Measurements from ENCODE around the gene FOXP1. TPM values are rescaled to one million over a fixed set of nuclear protein-coding genes. Genes with fewer than 3 reads are reported as not detected.

The FOXP1 gene
- total RNA-seq, 1 donor from 2014 or later: 26.1 TPM

DNA sequence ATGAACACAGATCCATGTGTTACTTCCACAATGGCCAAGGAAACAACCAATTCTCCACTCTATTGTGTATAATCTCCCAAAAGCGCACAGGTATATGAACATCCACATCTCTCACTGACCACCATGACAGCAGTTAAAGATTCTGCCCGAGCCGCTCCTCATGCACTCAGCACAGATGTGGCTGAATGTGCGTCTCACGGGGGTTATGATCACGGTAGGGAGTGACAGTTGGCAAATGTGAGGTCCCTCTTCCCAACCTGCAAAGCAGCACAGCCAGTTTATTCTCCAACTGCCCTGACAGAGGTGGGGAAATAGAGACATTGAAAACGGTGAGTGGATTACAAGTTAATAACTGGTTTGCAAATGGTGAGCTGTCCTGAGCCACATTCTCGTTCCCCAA, 17.6 kb downstream of the FOXP1 start:
- no peak for ATAC-seq
- DNase-seq (ENCODE audit: low spot score): no peak

DNA sequence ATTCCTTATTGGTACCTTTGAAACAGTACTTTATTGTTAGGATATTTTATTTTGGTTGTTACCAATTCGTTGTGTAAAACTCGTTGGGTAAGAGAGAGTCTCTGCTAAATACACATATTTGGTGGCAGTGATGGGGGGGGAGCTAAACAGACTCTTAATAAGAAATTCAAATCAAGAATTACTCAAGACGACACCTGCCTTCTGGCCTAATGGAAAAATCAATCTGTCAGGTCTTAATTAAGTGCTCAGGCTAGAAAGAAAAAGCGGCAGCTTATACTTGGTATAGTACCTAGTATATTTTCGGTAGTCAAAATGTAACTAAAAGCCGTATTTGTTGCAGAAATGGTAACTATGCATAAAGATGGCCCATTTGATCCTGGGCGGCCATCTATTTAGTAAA, 18.2 kb downstream of the FOXP1 start:
- no peak for ATAC-seq
- DNase-seq (ENCODE audit: low spot score): no peak

DNA sequence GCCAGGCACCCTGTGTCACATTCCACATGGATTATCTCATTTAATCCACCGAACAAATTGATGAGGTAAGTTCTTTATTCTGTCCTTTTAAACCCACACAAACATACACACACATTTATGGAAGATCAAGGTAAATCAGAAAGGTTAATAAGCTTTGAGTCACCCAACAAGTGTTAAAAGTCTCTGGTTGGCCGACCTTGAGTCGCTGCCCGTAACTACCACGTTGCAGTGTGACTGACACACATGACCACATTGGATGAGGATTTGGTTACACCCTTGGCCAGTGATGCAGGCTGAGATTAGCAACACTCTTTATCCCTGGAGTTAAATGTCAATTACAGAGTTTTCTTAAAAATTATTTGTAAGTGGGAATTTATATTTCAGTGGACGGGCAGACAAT, 19.2 kb downstream of the FOXP1 start:
- ATAC-seq (no peak), DNase-seq (ENCODE audit: low spot score) (no peak)

DNA sequence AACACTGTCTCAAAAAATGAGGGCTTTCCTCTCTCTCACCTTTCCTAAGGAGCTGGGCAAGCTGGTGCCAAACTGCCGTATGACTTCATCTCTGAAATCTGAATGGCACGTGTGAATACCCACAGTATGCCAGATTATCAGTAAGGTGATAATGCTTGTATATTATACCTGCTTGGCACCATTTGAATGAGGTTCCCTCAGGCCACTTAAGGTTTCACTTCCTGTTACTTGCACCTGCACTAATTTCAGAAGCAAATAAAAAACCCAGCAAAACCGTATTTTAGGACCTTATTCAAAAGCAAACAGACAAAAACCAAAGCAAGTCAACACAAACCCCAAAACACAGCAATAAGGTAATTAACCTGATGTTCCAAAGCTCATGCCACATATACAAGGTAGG, 19.7 kb downstream of the FOXP1 start:
- DNase-seq (ENCODE audit: low spot score) (no peak), ATAC-seq (no peak)

DNA sequence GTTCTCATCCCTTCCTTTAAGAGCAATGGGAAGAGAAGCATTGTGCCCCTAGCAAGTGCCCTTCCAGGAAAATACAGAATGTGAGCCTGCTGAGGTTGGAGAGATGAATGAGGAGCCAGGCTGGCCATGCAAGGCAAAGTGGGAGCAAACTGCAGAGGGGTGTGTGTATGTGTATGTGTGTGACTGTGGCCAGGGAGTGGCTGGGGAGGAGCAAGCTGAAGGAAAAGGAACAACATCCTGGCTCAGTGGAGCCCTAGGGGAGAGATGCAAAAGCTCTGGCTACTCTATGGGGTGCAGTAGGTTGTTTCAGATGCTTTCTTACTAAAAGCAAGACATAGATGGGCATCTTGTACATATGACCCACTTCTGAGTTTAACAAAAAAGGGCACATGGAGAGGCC, 20.6 kb downstream of the FOXP1 start:
- DNase-seq (ENCODE audit: low spot score) (no peak), ATAC-seq (no peak)

DNA sequence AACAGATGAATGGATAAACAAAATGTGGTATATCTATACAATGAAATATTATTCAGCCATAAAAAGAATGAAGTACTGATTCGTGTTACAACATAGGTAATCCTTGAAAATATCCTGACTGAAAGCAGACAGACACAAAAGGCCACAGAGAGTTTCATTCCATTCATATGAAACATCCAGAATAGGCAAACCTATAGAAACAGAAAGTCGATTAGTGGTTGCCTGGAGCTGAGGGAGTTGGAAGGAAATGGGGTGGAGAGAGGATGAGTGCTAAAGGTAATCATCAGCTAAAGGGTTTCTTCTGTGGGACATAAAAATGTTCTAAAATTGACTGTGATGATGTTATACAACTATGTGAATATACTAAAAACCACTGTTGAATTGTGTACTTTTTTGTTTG, 22.9 kb downstream of the FOXP1 start:
- ATAC-seq: no peak
- DNase-seq (ENCODE audit: low spot score): no peak

DNA sequence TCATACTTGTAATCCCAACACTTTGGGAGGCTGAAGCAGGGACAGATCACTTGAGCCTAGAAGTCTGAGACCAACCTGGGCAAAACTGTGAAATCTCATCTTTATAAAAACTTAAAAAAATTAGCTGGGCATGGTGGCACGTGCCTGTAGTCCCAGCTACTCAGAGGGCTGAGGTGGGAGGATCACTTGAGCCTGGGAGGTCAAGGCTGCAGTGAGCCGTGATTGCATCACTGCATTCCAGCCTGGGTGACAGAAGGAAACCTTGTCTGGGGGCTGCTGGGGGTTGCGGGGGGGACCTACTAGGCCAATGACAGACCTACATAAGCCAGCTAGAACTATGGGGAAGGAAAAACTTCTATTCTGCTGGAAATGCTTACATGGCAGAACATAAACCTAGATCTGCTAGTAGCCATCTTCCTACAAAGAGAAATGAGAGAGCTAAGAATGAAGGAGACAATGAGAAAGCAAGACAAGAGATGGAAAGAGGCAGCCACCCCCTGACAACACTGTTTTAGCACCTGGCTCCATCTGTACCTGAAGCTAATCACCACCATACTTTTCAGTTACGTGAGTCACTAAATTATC, 23.9 kb downstream of the FOXP1 start:
- ATAC-seq (no peak), DNase-seq (ENCODE audit: low spot score) (no peak)

DNA sequence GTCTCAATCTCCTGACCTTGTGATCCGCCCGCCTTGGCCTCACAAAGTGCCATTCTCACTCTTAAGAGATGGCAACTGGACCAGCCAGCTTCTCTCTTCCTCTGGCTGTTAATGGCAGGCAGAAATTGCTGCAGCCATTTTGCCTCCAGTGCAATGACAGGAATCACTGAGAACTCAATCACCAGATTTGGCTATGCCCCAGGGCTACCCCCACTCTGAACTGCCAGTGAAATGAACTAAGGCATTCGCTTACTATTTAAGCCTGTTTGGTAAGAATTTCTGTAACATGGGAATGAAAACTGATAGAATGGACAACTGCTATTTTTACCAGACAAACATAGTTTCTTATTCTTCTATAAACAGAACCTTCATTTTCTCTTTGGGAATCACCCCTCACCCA, 24.5 kb downstream of the FOXP1 start:
- DNase-seq (ENCODE audit: low spot score): no peak
- ATAC-seq: no peak

DNA sequence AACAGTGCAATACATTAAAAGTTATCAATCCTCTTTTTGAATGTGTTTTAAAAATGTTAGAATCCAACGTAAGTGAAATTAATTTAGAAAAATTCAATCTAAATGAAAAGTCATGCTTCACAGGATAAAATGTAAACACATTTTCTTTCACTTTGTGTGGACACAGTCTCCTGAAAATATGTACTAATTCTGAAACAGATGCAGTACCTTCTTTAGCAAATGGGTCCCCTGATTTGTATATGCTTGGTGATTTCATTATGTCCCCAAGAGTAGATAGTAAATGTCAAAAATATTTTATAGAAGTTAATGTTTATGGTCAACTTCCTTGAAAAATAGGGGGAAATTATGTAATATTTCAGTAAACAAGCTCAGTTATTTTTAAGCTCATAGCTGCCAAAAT, 28.9 kb downstream of the FOXP1 start:
- ATAC-seq (no peak), DNase-seq (ENCODE audit: low spot score) (no peak)

DNA sequence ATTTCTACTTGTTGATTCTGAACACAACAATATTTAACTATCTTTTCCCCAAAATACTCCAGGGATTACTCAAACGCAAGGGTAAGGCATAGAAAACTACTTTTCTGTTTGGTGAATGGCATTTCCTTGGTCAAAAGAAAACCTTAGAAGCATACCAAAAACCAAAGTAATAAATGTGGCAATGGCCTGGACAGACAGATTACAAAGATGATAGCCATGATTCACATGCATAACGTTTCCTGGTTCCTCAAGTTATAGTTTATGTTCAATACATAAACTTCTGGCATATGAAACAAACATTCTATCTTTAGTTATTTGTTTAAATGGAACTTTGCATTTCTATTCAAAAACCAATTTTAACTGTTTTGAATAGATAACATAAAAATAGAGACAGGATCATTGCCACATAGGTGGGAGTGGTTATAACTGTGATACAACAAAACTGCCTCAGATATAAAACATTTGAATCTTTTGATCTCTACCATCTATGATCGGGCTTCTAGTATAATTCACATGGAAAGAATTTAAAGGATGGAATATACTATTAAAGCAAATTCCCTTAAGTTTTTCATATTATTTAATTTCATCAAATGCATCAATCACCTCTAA, 32.1 kb downstream of the FOXP1 start:
- ATAC-seq: no peak
- DNase-seq (ENCODE audit: low spot score): no peak

DNA sequence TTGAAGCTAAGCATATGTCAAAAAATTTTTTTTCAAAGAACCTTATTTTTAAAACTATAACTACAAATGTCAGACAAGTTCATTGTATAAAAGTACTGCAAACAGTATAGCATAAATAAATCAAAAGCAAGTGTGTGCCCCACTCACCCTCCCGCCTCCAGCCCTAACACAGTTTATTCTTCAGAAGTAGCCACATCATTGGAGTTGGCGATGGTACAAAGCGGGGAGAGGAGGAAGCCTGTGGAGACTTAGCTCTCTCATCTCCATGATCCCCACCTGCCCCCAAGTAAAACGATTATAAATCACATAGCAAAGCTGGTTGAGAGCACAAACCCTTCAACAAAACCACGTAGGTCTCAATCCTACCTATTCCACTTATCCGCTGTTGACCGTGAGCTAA, 33.6 kb downstream of the FOXP1 start:
- DNase-seq (ENCODE audit: low spot score): no peak
- no peak for ATAC-seq

DNA sequence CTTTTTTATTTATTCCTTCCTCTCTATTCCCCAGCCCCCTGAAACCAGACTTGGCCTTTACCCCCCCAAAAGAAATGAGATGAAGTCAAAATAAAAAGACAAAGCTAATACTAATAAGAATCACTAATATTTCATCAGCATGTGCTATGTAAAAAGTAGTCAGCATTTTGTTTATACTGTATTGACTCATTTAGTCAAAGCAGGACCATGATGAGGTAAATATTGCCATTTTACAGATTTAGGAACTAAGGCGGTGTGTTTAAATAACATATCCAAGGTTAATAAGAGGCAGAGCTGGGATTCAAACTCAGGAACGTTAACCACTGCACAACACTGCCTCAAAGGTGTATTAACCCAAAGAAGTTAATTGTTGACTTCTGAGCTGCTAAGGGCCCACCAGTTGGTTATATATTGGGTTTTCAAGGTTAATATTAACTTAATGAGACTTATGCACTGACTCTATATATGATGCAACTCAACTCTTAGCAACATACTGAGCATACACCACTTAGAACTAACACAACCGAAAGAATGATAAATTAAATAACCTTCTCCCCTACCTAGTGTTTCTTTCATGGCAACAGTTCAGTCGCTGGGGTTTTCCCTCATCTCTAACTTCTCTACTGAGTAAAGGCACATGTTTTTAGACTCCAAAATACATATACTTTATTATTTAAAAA, 34.7 kb downstream of the FOXP1 start:
- no peak for ATAC-seq
- DNase-seq (ENCODE audit: low spot score): no peak

DNA sequence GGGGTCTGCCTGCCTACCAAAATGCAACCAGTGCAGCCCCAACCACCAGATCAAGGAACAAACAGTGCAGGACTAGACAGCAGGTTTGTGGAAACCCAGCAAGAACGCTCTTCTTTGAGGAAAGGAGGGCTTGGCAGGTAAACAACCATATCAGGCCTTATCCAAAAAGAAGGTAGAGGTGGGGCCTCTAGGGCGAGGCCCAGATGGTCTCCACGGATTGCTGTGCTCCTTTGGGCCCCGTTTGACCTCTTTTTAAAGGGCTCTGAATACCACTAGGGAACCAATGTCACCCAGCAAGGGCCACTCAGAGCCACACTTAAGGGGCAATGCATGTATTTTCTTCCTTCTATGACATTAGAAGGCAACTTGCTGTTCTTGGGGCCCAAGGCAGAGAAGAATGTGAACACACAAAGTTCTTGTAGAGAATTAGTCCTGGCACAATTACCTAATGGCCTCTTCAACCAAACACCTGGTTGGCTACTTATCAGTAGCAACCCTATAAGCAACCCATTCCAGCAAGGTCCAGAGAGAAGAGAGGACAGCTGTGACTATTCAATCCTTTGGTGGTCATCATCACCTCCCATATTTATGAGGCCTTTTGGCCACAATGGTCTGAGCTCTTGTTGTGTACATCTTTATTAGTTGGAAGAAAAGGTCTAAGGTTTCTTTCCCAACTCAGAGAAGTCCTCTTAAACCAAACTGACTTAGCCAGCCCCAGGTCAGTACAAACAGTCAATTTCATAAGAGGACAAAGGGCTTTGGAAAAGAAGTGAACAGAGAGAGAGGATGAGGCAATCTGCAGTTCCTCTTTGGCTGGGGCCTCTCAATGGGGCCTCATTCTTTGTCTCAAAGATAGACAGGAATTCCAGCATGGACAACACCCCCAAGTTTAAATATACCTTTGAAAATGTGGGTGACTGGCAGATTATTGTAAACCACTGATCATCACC, 36.0 kb downstream of the FOXP1 start:
- peak; percentile 93 for ATAC-seq

DNA sequence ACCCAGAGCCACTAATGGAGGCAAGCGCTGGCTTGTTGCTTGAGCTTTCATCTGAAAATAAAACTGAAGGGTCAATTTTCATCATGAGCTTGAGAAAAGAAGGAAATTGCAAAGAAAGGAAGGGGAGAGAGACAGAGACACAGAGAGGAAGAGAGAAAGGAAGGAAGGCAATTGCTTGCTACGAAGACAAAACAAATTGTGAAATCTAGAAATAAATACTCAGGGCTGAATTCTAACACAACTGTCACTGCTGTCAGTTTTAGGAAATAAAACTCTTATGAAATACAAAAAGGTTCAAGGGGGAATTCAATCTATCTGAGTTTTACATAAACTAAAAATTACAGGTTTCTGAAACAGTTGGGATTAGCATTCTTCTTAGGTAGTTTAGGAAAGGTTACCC, 36.7 kb downstream of the FOXP1 start:
- DNase-seq (ENCODE audit: low spot score) (no peak), ATAC-seq (no peak)

More for the DNA sequence above, 36.0 kb downstream of the FOXP1 start:
- no peak for DNase-seq (ENCODE audit: low spot score)

DNA sequence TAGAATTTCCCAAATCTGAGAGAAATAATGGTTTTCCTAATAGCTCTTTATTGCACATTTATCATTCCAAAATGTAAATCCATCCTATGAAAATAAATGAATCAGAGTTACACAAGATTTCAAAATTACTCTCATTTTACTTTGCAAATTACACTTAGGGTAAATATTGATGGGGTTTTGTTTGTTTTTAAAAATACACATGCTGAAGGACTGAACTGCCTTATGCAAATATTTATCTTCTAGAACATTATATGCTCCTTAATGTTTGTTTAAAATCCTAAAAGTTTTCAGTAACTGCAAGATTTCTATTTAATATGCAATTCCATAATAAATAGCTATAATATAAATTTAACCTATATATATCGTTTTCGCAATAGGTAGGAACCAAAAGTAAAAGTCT, 38.2 kb downstream of the FOXP1 start:
- ATAC-seq (no peak), DNase-seq (ENCODE audit: low spot score) (no peak)

DNA sequence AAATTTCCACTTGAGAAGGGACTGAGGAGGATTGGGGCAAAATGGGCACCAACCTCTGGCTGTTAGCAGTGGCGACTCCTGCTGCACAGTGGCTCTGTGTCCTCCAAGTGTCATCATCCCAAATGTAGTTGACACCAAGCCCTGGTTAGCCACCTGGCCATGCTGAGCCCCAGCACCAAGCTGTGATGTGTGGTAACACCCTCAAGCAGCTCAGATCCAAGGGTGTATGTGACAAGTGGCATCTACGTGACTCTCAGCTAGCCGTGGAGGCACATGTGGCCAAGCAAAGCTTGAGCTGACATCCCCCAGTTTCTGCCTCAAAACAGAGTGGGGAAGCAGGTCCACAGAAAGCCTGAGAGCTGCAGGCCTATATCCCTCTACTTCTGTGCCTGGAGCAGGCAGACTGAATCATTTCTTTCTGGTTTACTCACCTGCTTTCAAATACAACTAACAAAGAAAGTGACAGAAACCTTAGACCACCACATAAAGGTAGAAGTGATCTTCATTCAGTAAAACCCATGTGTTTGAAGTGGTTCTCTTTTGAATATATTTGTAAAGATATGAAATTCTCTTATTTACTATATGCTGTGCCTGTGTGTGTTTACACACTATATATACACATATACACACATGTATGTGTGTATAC, 40.0 kb downstream of the FOXP1 start:
- DNase-seq (ENCODE audit: low spot score) (no peak), ATAC-seq (no peak)

DNA sequence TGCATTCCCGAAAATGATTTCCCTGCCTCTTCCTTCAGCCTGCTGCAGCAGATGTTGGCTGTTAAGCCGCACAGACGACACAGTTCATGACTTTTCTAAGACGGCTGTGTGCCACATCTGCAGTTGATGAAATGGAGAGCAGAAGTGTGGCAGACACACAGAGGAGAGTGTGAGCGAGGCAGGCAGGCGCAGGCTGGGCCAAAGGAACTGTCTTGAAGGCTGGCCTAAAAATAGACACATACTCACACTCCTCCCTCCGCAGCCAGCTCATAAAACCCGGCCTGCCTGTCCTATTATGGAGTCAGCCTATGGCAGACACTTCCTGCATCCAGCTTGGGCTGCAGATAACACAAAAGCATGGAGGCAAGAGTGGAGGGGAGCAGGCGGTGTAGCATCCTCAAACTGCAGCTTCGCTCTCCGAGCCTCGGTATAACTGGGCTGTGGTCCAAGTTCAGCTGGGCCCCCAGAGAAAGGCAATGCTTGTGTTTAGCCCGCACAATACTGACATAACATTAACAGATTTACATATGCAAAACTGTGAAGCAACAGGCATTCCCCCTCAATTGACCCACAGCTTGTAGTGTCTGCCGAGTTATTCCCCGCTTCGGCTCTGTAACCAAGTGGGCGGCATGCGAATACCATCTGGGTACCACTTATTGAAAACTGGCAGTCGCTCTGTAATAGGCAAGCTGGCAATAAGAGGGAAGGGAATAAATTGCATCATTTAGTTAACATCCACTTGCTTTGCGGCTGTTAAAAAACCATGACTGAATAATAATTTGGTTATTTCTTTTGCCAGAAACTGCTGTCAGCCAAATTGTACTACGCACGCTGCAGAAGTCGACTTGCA, 40.8 kb downstream of the FOXP1 start:
- DNase-seq (ENCODE audit: low spot score) (no peak), ATAC-seq (peak; percentile 62)

DNA sequence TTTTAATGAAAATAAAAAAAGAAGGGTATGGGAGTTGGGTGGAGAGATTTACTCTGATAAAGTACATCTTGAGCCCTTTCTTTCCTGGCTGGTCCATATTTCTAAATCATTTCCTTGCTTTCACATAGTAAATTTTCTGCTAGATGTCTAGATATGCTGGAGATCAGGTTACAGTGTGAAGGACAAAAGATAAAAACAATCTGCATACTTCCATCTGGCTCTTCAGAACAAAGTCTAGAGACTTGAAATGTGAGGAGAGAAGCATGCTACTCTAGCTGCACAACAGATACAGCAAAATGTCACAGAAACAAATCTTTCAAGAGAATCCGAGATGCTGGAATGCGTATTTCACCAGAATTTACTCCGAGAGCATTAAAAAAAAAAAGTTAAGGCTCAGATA, 42.2 kb downstream of the FOXP1 start:
- no peak for ATAC-seq
- no peak for DNase-seq (ENCODE audit: low spot score)

DNA sequence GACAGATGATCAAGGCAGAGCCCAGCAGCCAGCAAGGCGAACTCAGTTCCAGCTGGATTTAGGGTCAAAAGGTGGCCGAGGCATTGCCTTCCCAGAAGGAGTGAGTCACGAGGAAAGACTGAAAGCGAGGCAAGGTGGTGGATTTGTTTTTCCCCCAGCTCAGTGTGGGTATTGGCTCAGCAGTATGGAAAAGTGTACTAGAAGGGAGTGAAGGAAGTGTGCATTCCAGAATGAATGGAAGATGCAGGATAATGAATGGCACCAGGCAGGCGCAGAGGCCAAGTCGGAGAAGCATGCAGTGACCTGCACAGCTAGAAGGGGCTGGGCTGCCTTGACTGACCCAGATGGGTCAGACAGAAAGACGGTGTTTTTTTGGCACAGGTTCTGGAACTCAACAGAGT, 46.3 kb downstream of the FOXP1 start:
- ATAC-seq: no peak

DNA sequence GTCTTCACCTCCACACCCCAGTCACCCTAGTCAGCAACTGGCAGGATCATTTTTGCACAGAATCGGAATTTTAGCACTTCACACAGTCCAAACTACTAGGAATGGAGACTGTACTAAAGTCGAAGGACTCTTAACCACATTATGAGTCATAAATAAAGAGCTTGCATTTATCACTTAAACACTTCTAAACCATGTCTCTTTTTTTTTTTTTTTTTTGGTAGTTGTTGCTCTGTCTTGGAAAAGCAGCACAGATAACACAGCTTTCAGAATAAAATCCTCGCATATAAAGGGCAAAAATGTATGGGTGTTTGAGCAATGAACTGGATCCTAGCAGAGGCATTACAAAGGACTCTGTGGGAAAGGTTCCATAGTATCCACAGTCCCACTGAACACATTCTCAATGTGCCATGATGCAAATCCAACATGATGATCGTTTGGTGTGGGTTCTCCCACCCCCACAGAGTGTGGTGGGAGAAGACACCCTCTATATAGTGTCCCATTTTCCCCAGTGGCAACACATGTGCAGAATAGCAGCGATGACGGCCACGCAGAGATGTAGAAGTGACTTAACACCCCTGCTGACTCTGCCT, 47.1 kb downstream of the FOXP1 start:
- DNase-seq (ENCODE audit: low spot score) (no peak), ATAC-seq (no peak)

More for the DNA sequence above, 46.3 kb downstream of the FOXP1 start:
- DNase-seq (ENCODE audit: low spot score): no peak
